PC-9 (cell line): ENCODE measurements around the gene N4BP2L1. TPM values are rescaled to one million over a fixed set of nuclear protein-coding genes. Genes with fewer than 3 reads are reported as not detected.

Experiments used
- BruUV-seq: library from RNA; stranded (reverse); fragments of 400-500 nt; replicated peaks from 2 replicates; lab custom pipeline; 2021; lab: Mats Ljungman, UMichigan
- CTCF ChIA-PET: fragments of 300-600 bp; sonication (Branson Sonifier 250); formaldehyde crosslinking; loops from one replicate; lab custom pipeline; 2022; ENCODE audit warnings: antibody characterized with exemption; lab: Charles Lee
- POLR2A ChIA-PET: fragments of 300-600 bp; sonication (Branson Sonifier 250); formaldehyde crosslinking; loops from one replicate; lab custom pipeline; 2022; ENCODE audit warnings: antibody characterized with exemption; ENCODE audit not compliant: unreplicated experiment; lab: Charles Lee
- DNase-seq, 2 experiments: peaks; one replicate each; pipeline versions ENCODE4 v3.0.0 to v3.0.0-alpha.2; 2015 to 2022; ENCODE audit warnings: mixed read lengths in 1 of 2
- H2AFZ ChIP-seq: fragments of 200-600 bp; sonication (generic); 2 replicates; pipeline ENCODE4 v1.8.1; 2017; ENCODE audit warnings: antibody characterized with exemption
- H3F3A ChIP-seq: fragments of 200-600 bp; sonication (generic); 2 replicates; pipeline ENCODE4 v1.8.1; 2017; ENCODE audit warnings: antibody characterized with exemption, mild to moderate bottlenecking, low read depth; ENCODE audit not compliant: insufficient read depth
- H3K27ac ChIP-seq: fragments of 200-600 bp; sonication (generic); 2 replicates; pipeline ENCODE4 v1.6.1; 2016; ENCODE audit warnings: mixed run types
- H3K27me3 ChIP-seq: fragments of 200-600 bp; sonication (generic); 2 replicates; pipeline ENCODE4 v1.6.1; 2016; ENCODE audit warnings: low read depth, mixed run types; ENCODE audit not compliant: insufficient read depth
- H3K36me3 ChIP-seq: fragments of 200-600 bp; sonication (generic); 2 replicates; pipeline ENCODE4 v1.6.1; 2016; ENCODE audit warnings: low read depth, mixed run types
- H3K4me1 ChIP-seq: fragments of 200-600 bp; sonication (generic); replicated peaks from 2 replicates; pipeline ENCODE4 v1.6.1; 2016; ENCODE audit warnings: mixed run types; ENCODE audit not compliant: insufficient read depth
- H3K4me2 ChIP-seq: fragments of 200-600 bp; sonication (generic); 2 replicates; pipeline ENCODE4 v1.6.1; 2017; ENCODE audit warnings: mixed run types
- H3K4me3 ChIP-seq: fragments of 200-600 bp; sonication (generic); 2 replicates; pipeline ENCODE4 v1.6.1; 2016; ENCODE audit warnings: mixed run types
- H3K79me2 ChIP-seq: fragments of 200-600 bp; sonication (generic); 2 replicates; pipeline ENCODE4 v1.6.1; 2017; ENCODE audit warnings: low read depth, mixed run types
- H3K9me2 ChIP-seq: fragments of 200-600 bp; sonication (generic); 2 replicates; pipeline ENCODE4 v1.8.1; 2017; ENCODE audit warnings: mild to moderate bottlenecking; ENCODE audit not compliant: insufficient read depth
- H3K9me3 ChIP-seq: fragments of 200-600 bp; sonication (generic); 2 replicates; pipeline ENCODE4 v1.8.1; 2016; ENCODE audit warnings: low read depth; ENCODE audit not compliant: insufficient read depth
- H4K20me1 ChIP-seq: fragments of 200-600 bp; sonication (generic); 2 replicates; pipeline ENCODE4 v1.8.1; 2017; ENCODE audit not compliant: insufficient read depth
- CTCF ChIP-seq: fragments of 200-600 bp; sonication (generic); conservative IDR thresholded peaks from 2 replicates; pipeline ENCODE4 v1.6.1; 2017; ENCODE audit warnings: mixed run types, antibody characterized with exemption, mild to moderate bottlenecking, moderate library complexity
- EZH2 ChIP-seq: fragments of 200-600 bp; sonication (generic); IDR thresholded peaks from 2 replicates; pipeline ENCODE4 v1.8.0; 2017; ENCODE audit warnings: antibody characterized with exemption, low read depth
- intact Hi-C: fragments of 100-400 bp; cut with micrococcal nuclease; formaldehyde crosslinking; loops from one replicate; pipeline ENCODE4 v1.10.0; 2022; ENCODE audit not compliant: unreplicated experiment
- total RNA-seq: library from RNA; stranded (reverse); gene quantifications from 2 replicates; pipeline ENCODE4 v1.2.3, GENCODE V29; 2021

Gene N4BP2L1
- total RNA-seq, 1 experiment from 2014 or later = 4.0 TPM

- Histone ChIP-seq H2AFZ (no peak overlapping the region), H3K79me2 (no peaks in the 10 kb centered on the region), H3K36me3 (no peaks in the 10 kb centered on the region; the same call in 1 of the 2 replicates), H3K4me3 (no peak overlapping the region), H3K4me2 (no peak overlapping the region), H3K9me2 (no peaks in the 10 kb centered on the region), H3K4me1 (no peaks in the 10 kb centered on the region), H3K27ac (no peak overlapping the region), H3K27me3 (no peaks in the 10 kb centered on the region), H4K20me1 (no peaks in the 10 kb centered on the region), H3F3A (no peaks in the 10 kb centered on the region), H3K9me3 (no peaks in the 10 kb centered on the region)
- BruUV-seq = no TSS peak
- POLR2A ChIA-PET = no interaction called here
- intact Hi-C loops = no loop called here
- CTCF ChIA-PET = no interaction called here
- no peak for TF ChIP-seq EZH2
- no peak for TF ChIP-seq CTCF
- DNase-seq = no peak
Observed at GRCh38 chr13:32383836-32384618, 43.9 kb downstream of the N4BP2L1 start.

- Histone ChIP-seq H3K4me1 (no peaks in the 10 kb centered on the region), H3K79me2 (no peaks in the 10 kb centered on the region), H3K4me3 (no peak overlapping the region), H3K9me2 (no peaks in the 10 kb centered on the region), H3K27ac (no peak overlapping the region), H3F3A (no peaks in the 10 kb centered on the region), H3K36me3 (no peaks in the 10 kb centered on the region; the same call in 1 of the 2 replicates), H3K4me2 (no peak overlapping the region), H2AFZ (no peak overlapping the region), H3K9me3 (no peaks in the 10 kb centered on the region), H4K20me1 (no peaks in the 10 kb centered on the region), H3K27me3 (no peaks in the 10 kb centered on the region)
- intact Hi-C loops = no loop called here
- POLR2A ChIA-PET = no interaction called here
- no peak for DNase-seq
- TF ChIP-seq CTCF (peak; percentile 36; the same call in 1 of the 2 replicates), EZH2 (no peak)
- CTCF ChIA-PET = no interaction called here
- no TSS peak for BruUV-seq
Observed at GRCh38 chr13:32381539-32381938, 46.4 kb downstream of the N4BP2L1 start.

GRCh38 chr13:32378012-32378411, 49.9 kb downstream of the N4BP2L1 start:
- Histone ChIP-seq H3K4me1 (no peaks in the 10 kb centered on the region), H2AFZ (no peak overlapping the region), H3F3A (no peaks in the 10 kb centered on the region), H3K9me3 (no peaks in the 10 kb centered on the region), H3K4me3 (no peak overlapping the region), H3K27me3 (no peaks in the 10 kb centered on the region), H4K20me1 (no peaks in the 10 kb centered on the region), H3K9me2 (no peaks in the 10 kb centered on the region), H3K36me3 (peaks cover 3% of the 10 kb centered on the region; the same call in 1 of the 2 replicates), H3K4me2 (no peak overlapping the region), H3K79me2 (no peaks in the 10 kb centered on the region), H3K27ac (no peak overlapping the region)
- DNase-seq = no peak
- CTCF ChIA-PET = interaction anchor here (0.6 kb wide), 1 partner anchor 203 kb away, joined by 3 read pairs; no protein-coding TSS in a partner anchor
- no TSS peak for BruUV-seq
- POLR2A ChIA-PET = no interaction called here
- intact Hi-C loops = no loop called here
- TF ChIP-seq CTCF (no peak), EZH2 (no peak)
